Left forelimb (tissue), 1 donor: ENCODE measurements around the gene DCAF15.

Experiments
- DNase-seq: peaks from one replicate; pipeline ENCODE4 v3.0.0-alpha.2; 2018; ENCODE audit warnings: low spot score

DCAF15 gene

GRCh38 chr19:13995017-13995728, 42.9 kb downstream of the DCAF15 start:
- no peak for DNase-seq

- no peak for DNase-seq
Measured at GRCh38 chr19:13995878-13996765, 43.8 kb downstream of the DCAF15 start.

GRCh38 chr19:13996928-13997630, 44.8 kb downstream of the DCAF15 start:
- DNase-seq = peak; percentile 51

- no peak for DNase-seq
Measured at GRCh38 chr19:13997631-13997962, 45.3 kb downstream of the DCAF15 start.

GRCh38 chr19:13998426-13998825, 46.1 kb downstream of the DCAF15 start:
- no peak for DNase-seq

GRCh38 chr19:13999085-13999484, 46.8 kb downstream of the DCAF15 start:
- DNase-seq = no peak

- DNase-seq = no peak
Measured at GRCh38 chr19:14000691-14001375, 48.5 kb downstream of the DCAF15 start.

- no peak for DNase-seq
Measured at GRCh38 chr19:14002571-14003250, 50.4 kb downstream of the DCAF15 start.

- DNase-seq = no peak
Measured at GRCh38 chr19:14003251-14004055, 51.1 kb downstream of the DCAF15 start.

GRCh38 chr19:14004619-14005348, 52.5 kb downstream of the DCAF15 start:
- no peak for DNase-seq

- peak; percentile 94 for DNase-seq
Measured at GRCh38 chr19:14005349-14006084, 53.2 kb downstream of the DCAF15 start.

GRCh38 chr19:14006085-14006765, 53.9 kb downstream of the DCAF15 start, which contains the start of gene RFX1:
Gene RFX1, minus strand, starts transcription at chr19:14006320. Its CDS starts 12,477 bp downstream, at chr19:13993843.
- peak; percentile 100 for DNase-seq

GRCh38 chr19:14006766-14007562, 54.7 kb downstream of the DCAF15 start:
- DNase-seq = no peak
